H1 (cell line): ENCODE results near the gene EVI5. TPM values are rescaled to one million over a fixed set of nuclear protein-coding genes. Genes with fewer than 3 reads are reported as not detected.

ENCODE experiments used
- CTCF ChIA-PET: fragments of 300-600 bp; sonication (Branson Sonifier 250); formaldehyde crosslinking; loops from one replicate; lab custom pipeline; 2021; ENCODE audit not compliant: partially characterized antibody; lab: Charles Lee
- POLR2A ChIA-PET: fragments of 300-600 bp; sonication (Branson Sonifier 250); formaldehyde crosslinking; loops from one replicate; lab custom pipeline; 2021; ENCODE audit warnings: inconsistent platforms; ENCODE audit not compliant: partially characterized antibody; lab: Charles Lee
- DNase-seq, 2 experiments: peaks; one replicate each; pipeline versions ENCODE4 v3.0.0 to v3.0.0-alpha.2; 2010 to 2022; ENCODE audit warnings: low spot score in 2 of 2, low read depth in 1 of 2, mixed read lengths in 1 of 2
- FAIRE-seq: peaks from 2 replicates; lab custom pipeline; 2011; peaks lifted over from hg19 to GRCh38; lab: Jason Lieb, UNC
- H2AFZ ChIP-seq: 2 replicates; pipeline ENCODE4 v1.8.1; 2012; ENCODE audit warnings: low read length, inconsistent platforms
- H2AK5ac ChIP-seq: 2 replicates; pipeline ENCODE4 v1.6.1; 2013; ENCODE audit warnings: low read depth, low read length
- H2BK120ac ChIP-seq: replicated peaks from 2 replicates; pipeline ENCODE3; 2013; ENCODE audit warnings: low read depth, low read length, inconsistent platforms
- H2BK12ac ChIP-seq: 2 replicates; pipeline ENCODE4 v1.6.1; 2013; ENCODE audit warnings: low read depth, low read length
- H2BK15ac ChIP-seq: 2 replicates; pipeline ENCODE4 v1.6.1; 2013; ENCODE audit warnings: low read length
- H2BK20ac ChIP-seq: 2 replicates; pipeline ENCODE4 v1.6.1; 2013; ENCODE audit warnings: low read length
- H2BK5ac ChIP-seq: 2 replicates; pipeline ENCODE4 v1.6.1; 2013; ENCODE audit warnings: low read depth, low read length
- H3K14ac ChIP-seq: 2 replicates; pipeline ENCODE4 v1.6.1; 2013; ENCODE audit warnings: inconsistent platforms; ENCODE audit not compliant: insufficient read length
- H3K18ac ChIP-seq: 2 replicates; pipeline ENCODE4 v1.6.1; 2013; ENCODE audit warnings: low read length; ENCODE audit errors: extremely low read depth
- H3K23ac ChIP-seq: 2 replicates; pipeline ENCODE4 v1.6.1; 2013; ENCODE audit warnings: inconsistent platforms; ENCODE audit not compliant: insufficient read length
- H3K23me2 ChIP-seq: 2 replicates; pipeline ENCODE4 v1.6.1; 2013; ENCODE audit warnings: low read depth, low read length
- H3K27ac ChIP-seq: 2 replicates; pipeline ENCODE4 v1.6.1; 2011; ENCODE audit warnings: low read depth, low read length, inconsistent platforms
- H3K27me3 ChIP-seq, 4 experiments: replicated peaks in 1 of 4; 1 replicate in 1 of 4; 2 replicates in 3 of 4; pipeline versions ENCODE4 v1.6.1 to v1.8.1; 2011 to 2013; ENCODE audit warnings: low read length in 3 of 4, mild to moderate bottlenecking in 3 of 4, inconsistent platforms in 2 of 4, mixed read lengths in 2 of 4, moderate library complexity in 1 of 4; ENCODE audit not compliant: control insufficient read depth in 3 of 4, insufficient read depth in 3 of 4; ENCODE audit errors: extremely low read depth in 1 of 4
- H3K36me3 ChIP-seq, 4 experiments: 2 replicates each; pipeline versions ENCODE4 v1.6.1 to v1.8.1; 2011 to 2013; ENCODE audit warnings: mild to moderate bottlenecking in 4 of 4, low read length in 3 of 4, moderate library complexity in 2 of 4, control low read depth in 1 of 4, inconsistent platforms in 1 of 4; ENCODE audit not compliant: insufficient read depth in 4 of 4, control insufficient read depth in 2 of 4
- H3K4ac ChIP-seq: replicated peaks from 2 replicates; pipeline ENCODE3; 2013; ENCODE audit warnings: low read length, low read depth, mixed read lengths, inconsistent platforms; ENCODE audit not compliant: insufficient read length
- H3K4me1 ChIP-seq, 4 experiments: replicated peaks in 1 of 4; 1 replicate in 1 of 4; 2 replicates in 3 of 4; pipeline versions ENCODE4 v1.6.1 to v1.8.1; 2011 to 2013; ENCODE audit warnings: low read length in 3 of 4, inconsistent platforms in 2 of 4, mixed read lengths in 1 of 4; ENCODE audit not compliant: insufficient read depth in 4 of 4, control insufficient read depth in 3 of 4
- H3K4me2 ChIP-seq, 2 experiments: 2 replicates each; pipeline versions ENCODE4 v1.6.1 to v1.8.1; 2011 to 2013; ENCODE audit warnings: low read depth in 2 of 2, low read length in 2 of 2, control low read depth in 1 of 2, inconsistent platforms in 1 of 2, mild to moderate bottlenecking in 1 of 2; ENCODE audit not compliant: insufficient read depth in 1 of 2
- H3K4me3 ChIP-seq, 4 experiments: fragments of 200-600, 300-600 bp in 1 of 4; sonication (generic), shearing (Covaris generic), sonication (Bioruptor Twin) in 1 of 4; 2 replicates each; pipeline versions ENCODE4 v1.5.1 to v1.8.1; 2011 to 2016; ENCODE audit warnings: low read length in 4 of 4, low read depth in 3 of 4, control low read depth in 2 of 4, inconsistent platforms in 2 of 4, mild to moderate bottlenecking in 2 of 4, mixed read lengths in 1 of 4, moderate library complexity in 1 of 4; ENCODE audit not compliant: insufficient read depth in 2 of 4; ENCODE audit errors: extremely low read depth in 1 of 4
- H3K56ac ChIP-seq: replicated peaks from 2 replicates; pipeline ENCODE3; 2013; ENCODE audit warnings: low read depth, mild to moderate bottlenecking, mixed read lengths, low read length, inconsistent platforms; ENCODE audit not compliant: insufficient read length
- H3K79me1 ChIP-seq: 2 replicates; pipeline ENCODE4 v1.6.1; 2013; ENCODE audit warnings: low read depth, low read length, control low read depth
- H3K79me2 ChIP-seq, 2 experiments: 2 replicates each; pipeline versions ENCODE4 v1.6.1 to v1.8.1; 2012 to 2013; ENCODE audit warnings: low read length in 2 of 2, mild to moderate bottlenecking in 2 of 2, inconsistent platforms in 1 of 2; ENCODE audit not compliant: insufficient read depth in 2 of 2, control insufficient read depth in 1 of 2
- H3K9ac ChIP-seq, 4 experiments: replicated peaks in 1 of 4; 1 replicate in 1 of 4; 2 replicates in 3 of 4; pipeline versions ENCODE4 v1.6.1 to v1.8.1; 2011 to 2013; ENCODE audit warnings: low read depth in 3 of 4, low read length in 3 of 4, control low read depth in 2 of 4, mild to moderate bottlenecking in 2 of 4, moderate library complexity in 2 of 4, inconsistent platforms in 1 of 4; ENCODE audit errors: extremely low read depth in 1 of 4
- H3K9me3 ChIP-seq, 2 experiments: 2 replicates each; pipeline versions ENCODE4 v1.6.1 to v1.8.1; 2012 to 2013; ENCODE audit warnings: mild to moderate bottlenecking in 2 of 2, moderate library complexity in 2 of 2, control low read depth in 1 of 2, inconsistent platforms in 1 of 2, low read depth in 1 of 2, low read length in 1 of 2, mixed read lengths in 1 of 2; ENCODE audit not compliant: insufficient read depth in 2 of 2
- H4K20me1 ChIP-seq, 2 experiments: replicated peaks in 1 of 2; 2 replicates each; pipeline versions ENCODE3 to v1.8.1; 2011 to 2013; ENCODE audit warnings: inconsistent platforms in 2 of 2, low read length in 2 of 2, mild to moderate bottlenecking in 1 of 2; ENCODE audit not compliant: insufficient read depth in 2 of 2, control insufficient read depth in 1 of 2
- H4K5ac ChIP-seq: 2 replicates; pipeline ENCODE4 v1.6.1; 2013; ENCODE audit warnings: low read length, low read depth, mixed read lengths, inconsistent platforms; ENCODE audit not compliant: insufficient read length
- H4K8ac ChIP-seq: 2 replicates; pipeline ENCODE4 v1.8.0; 2013; ENCODE audit warnings: mild to moderate bottlenecking, moderate library complexity, low read length, inconsistent platforms; ENCODE audit not compliant: insufficient read depth; ENCODE audit errors: extremely low read depth
- H4K91ac ChIP-seq: replicated peaks from 2 replicates; pipeline ENCODE3; 2013; ENCODE audit warnings: low read length, mixed read lengths, inconsistent platforms; ENCODE audit not compliant: insufficient read length
- BACH1 ChIP-seq: IDR thresholded peaks from 2 replicates; pipeline ENCODE4 v1.6.1; 2012; ENCODE audit warnings: low read length, improper control_type of control experiment
- CHD2 ChIP-seq: IDR thresholded peaks from 2 replicates; pipeline ENCODE4 v1.6.1; 2012; ENCODE audit warnings: low read length, improper control_type of control experiment
- HDAC6 ChIP-seq: IDR thresholded peaks from one replicate; pipeline ENCODE4 v1.7.1; 2012; ENCODE audit warnings: low read depth, mild to moderate bottlenecking, inconsistent platforms, low read length, moderate library complexity
- RXRA ChIP-seq: IDR thresholded peaks from 2 replicates; pipeline ENCODE4 v1.6.1; 2011; ENCODE audit warnings: low read depth, mild to moderate bottlenecking, low read length, moderate library complexity; ENCODE audit not compliant: insufficient read depth
- TBP ChIP-seq: IDR thresholded peaks from 2 replicates; pipeline ENCODE4 v1.6.1; 2011; ENCODE audit warnings: low read depth, low read length, improper control_type of control experiment
- WGBS, 2 experiments: shearing (Covaris generic) in 1 of 2; methylation state at CpG; one replicate each; pipeline versions ENCODE4 v1.1.6 to v1.1.7; 2013 to 2015; ENCODE audit warnings: low lambda C conversion rate in 2 of 2, mixed read lengths in 2 of 2, inconsistent platforms in 1 of 2, low coverage in 1 of 2, missing lambda C conversion rate in 1 of 2; ENCODE audit not compliant: insufficient replicate concordance in 2 of 2, insufficient coverage in 1 of 2, insufficient read length in 1 of 2; ENCODE audit errors: extremely low coverage in 1 of 2, missing lambda C conversion rate in 1 of 2; 5-methylcytosine and 5-hydroxymethylcytosine counted together
- polyA plus RNA-seq, 7 experiments: library from polyadenylated mRNA; depleted of rRNA in 3 of 7; stranded (reverse) in 5 of 7; unstranded in 2 of 7; fragments of >200 nt in 5 of 7; fragments of 200-250 nt in 2 of 7; gene quantifications; 1 replicate in 5 of 7; 2 replicates in 1 of 7; 4 replicates in 1 of 7; pipeline versions ENCODE4 v1.2.1 to v1.2.3, GENCODE V29; 2011 to 2013; ENCODE audit warnings: missing spikeins in 2 of 7, mixed read lengths in 2 of 7
- total RNA-seq: library from RNA; stranded (reverse); fragmentation: NEBNext Ultra II Directional; extraction: Animal tissue kit (Norgen Biotek cat#: 25700); gene quantifications from 2 replicates; pipeline ENCODE4 v1.2.1, GENCODE V29; 2021

Gene EVI5
- total and polyA plus RNA-seq, 2 of the 8 experiments (the other 6 are each of a cell fraction or from before 2014, with no cell fraction given): 1.7 to 13.7 TPM

GRCh38 chr1:92730476-92730875 lies 54.4 kb downstream of the EVI5 start:
- Histone ChIP-seq H3K14ac (no peak overlapping the region), H2BK15ac (no peak overlapping the region), H2AK5ac (no peak overlapping the region), H3K18ac (no peak overlapping the region), H2BK20ac (no peak overlapping the region), H2BK12ac (no peak overlapping the region), H3K79me2 (no peaks in the 10 kb centered on the region), H3K56ac (no peak overlapping the region), H3K27me3 (no peaks in the 10 kb centered on the region), H2BK5ac (no peak overlapping the region), H3K23me2 (no peaks in the 10 kb centered on the region), H3K4me2 (no peak overlapping the region), H3K36me3 (no peaks in the 10 kb centered on the region), H4K91ac (no peak overlapping the region), H3K4me1 (no peaks in the 10 kb centered on the region), H3K9me3 (no peaks in the 10 kb centered on the region), H3K79me1 (no peaks in the 10 kb centered on the region), H4K8ac (no peak overlapping the region), H3K23ac (no peak overlapping the region), H3K9ac (no peak overlapping the region), H3K4ac (no peak overlapping the region), H3K4me3 (no peak overlapping the region), H2BK120ac (no peak overlapping the region), H3K27ac (no peak overlapping the region), H4K20me1 (no peaks in the 10 kb centered on the region), H4K5ac (no peak overlapping the region), H2AFZ (no peak overlapping the region)
- DNase-seq (no peak), FAIRE-seq (no peak)
- POLR2A ChIA-PET: no interaction called here
- CTCF ChIA-PET: no interaction called here
- 93% methylated on average over 2 of the region's 2 CpGs; no CpG with 5 or more reads in 1 of the 2 experiments for WGBS, 2 experiments
- TF ChIP-seq CHD2 (no peak), RXRA (no peak), BACH1 (no peak), TBP (no peak), HDAC6 (no peak)
